ENCODE data around the gene SIRPB2.

The SIRPB2 gene

DNA sequence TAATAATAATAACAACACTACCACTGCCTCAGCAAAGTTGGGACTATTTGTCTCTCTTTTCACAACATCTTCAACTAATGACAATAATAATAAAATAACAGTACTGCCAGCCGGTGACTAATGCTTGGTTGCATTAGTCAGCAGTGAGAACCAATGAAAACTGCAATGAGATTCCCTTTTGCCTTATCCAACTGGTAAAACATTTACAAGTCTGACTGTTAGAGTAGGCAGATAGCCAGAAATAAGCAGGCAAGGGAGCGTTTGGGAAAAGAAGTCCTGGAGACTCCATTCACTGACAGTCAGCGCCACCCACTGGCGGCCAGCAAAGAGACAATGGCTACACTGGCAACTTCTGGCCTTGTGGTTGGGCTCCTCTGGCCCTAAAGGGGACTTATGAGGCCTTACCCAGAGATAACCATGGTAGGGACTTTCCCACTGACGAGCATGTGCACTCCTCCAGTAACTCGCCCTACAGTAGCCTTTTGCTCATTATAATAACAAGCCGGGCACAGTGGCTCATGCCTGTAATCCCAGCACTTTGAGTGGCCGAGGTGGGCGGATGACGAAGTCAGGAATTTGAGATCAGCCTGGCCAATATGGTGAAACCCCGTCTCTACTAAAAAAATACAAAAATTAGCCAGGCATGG lies 21.2 kb downstream of the SIRPB2 start:
- DNase-seq, result peak; percentile 98

DNA sequence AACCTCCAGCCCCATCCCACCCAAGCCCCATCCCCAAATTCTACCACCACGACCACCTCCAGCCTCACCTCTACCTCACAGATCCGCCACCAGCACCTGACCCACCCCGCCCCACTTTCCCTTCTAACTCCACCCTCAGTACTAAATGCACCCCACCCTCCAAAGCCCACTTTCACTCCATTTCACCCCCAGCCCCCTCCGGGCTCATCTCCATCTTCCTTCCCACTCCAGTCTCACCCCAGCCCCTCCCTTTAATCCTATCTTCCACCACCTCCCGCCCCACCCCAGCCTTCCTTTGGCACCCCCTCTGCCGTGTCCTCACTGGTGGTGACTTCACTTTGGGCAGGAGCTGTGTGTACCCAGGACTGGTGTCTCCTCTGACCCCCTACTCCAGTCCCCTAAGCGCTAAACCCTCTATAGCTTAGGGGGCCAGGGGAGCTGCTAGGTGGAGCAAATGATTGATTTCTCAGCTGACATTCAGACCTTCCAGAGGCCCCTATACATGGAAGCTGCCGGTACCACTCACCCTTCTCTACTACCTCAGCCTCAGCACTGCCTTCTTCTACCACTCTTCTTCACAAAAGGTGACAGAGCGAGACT lies 21.8 kb downstream of the SIRPB2 start:
- DNase-seq, result no peak

DNA sequence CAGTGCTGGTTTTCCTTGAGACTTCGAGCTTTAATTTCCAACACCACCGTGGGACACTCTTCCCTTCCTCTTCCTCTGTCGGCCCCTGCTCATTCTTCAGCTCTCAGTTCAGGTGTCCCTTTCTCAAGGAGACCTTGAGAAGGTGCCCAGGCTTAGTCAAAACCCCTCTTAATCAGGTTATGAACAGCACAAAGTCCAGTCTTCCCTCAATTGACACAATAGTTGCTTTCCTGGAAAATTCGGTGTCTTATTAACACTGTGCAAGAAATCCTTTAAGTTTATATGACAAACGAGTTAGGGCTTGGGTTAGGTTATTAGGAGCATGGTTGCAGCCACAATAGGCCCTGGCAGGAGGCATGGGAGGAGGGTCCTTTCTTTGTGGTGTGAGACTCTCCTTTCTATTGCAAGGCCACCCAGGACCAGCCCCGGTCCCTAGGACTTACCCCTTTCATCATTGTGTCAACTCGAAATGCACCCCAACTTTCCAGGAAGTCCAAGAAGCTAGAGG lies 23.0 kb downstream of the SIRPB2 start:
- no peak for DNase-seq

DNA sequence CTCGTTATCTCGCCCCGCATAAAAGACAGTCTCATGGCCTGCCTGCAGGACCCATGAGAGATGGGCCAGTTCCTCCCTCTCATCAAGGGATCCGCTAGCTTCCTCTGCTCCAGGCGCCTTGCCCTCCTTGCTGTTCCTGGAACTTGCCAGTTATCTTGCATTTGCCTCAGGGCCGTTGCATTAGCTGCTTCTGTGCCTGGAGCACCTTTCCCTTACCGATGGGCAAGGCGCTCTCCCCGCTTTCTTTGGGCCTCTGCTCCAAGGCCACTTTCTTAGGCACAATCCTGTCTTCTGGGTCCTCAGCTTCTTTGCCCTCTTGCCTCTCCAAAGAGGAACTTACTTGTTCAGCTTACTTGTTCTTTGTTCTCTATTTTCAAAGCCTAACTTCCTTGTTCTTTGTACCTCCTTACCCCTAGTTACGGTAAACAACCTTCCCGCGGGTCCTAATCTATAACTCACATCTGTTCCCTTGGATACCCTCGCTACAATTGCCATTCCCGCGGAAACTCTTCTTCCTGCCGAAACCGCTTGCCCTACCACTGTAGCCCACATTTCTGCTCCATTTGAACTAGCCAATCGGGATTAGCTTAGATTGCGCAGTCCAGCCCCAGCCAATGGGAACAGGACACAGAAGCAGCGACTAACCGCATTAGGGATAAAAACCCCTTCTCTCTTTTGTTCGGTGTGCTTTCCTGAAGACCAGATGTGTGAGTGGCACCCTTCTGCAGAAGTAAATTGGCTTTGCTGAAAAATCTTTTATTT lies 23.7 kb downstream of the SIRPB2 start:
- no peak for DNase-seq

DNA sequence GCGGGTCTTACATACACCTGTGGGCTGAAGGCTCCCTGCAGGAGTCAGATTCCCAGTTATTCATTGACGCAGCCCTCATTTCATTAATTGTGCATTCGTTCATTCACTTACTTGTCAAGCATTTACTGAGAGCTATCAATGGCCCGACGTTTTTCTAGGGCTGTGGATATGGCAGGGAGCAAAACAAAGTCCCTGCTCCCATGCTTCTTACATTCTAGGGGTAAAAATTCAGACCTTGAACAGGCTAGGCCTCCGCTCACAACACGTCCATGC lies 24.2 kb downstream of the SIRPB2 start:
- no peak for DNase-seq

DNA sequence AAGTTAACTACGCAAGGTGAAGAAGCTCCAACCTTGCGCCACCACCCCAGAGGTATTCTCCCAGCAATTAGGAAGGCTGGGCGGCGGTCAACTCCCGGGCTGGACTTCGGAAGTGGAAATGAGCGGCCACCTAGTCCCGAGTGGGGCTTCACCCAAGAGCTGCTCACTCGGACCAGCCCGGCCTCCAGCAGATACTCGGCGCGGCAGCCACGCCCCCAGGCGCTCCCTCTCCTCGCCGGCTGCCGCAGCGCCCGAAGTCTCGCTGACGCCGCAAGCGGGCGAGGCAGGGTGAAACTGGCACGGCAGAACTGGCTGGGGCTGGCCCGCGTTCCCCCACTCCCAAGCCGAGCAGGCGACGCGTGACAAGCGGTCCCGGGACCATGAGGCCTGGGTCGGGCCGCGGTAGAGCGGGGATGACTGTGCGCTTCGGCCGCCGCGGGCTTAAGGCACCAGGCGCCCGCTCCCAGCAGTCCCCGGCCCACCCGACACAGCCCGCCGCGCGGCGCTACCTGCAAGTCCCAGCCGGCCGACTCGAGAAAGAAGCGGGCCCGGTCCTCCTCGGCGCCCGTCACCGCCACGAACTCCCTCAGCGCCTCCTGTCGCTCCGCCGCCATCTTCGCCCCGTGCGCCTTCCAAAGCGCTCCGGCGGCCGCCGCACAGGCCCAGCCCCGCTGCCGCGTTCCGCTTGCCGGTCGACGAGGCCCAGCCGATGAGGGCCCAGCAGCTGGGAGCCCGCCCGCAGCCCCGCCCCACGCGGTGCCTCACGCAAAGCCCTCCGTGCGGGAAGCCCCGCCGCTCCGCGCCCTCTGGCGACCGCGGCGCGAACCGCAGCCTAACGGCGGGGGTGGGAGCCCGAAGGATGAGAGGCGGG lies 24.8 kb downstream of the SIRPB2 start, which contains the start of gene NSFL1C:
Gene NSFL1C (minus strand): TSS at position 639 of the 871 bp plus-strand sequence. CDS start 25 bp downstream, at position 614.
- peak; percentile 90 for DNase-seq

DNA sequence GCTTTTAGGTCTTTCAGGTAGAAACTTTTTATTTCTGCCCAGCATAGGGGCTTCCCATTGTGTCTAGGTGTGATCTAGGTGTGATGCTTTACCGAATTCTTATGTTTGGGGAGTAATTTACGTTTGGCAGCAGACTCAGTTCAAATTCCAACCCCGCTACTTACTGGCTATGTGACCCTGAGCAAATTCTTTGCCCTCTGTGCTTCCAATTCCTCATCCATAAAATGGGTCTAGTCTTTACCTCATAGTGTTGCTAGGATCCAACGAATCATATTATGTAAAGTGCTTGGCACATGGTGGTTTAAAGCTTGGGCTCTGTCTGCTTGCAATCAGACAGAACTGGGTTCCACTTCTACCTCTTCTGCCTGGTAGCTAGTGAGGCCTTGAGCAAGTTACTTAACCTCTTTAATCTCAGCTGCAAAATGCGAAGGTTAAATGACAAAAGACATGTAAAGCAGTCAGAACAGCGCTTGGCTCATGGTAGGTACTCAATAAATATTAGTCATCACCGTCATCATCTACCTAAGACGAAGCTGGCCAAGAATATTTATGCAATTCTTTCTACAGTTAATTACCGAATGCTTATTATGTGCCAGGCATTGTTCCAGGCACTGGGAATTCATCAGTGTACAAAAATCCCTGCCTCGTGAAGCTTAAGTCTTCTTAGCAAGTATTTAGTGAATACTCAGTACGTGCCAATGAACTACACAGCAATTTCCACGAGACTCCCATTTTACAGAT lies 25.6 kb downstream of the SIRPB2 start:
- DNase-seq, result no peak

DNA sequence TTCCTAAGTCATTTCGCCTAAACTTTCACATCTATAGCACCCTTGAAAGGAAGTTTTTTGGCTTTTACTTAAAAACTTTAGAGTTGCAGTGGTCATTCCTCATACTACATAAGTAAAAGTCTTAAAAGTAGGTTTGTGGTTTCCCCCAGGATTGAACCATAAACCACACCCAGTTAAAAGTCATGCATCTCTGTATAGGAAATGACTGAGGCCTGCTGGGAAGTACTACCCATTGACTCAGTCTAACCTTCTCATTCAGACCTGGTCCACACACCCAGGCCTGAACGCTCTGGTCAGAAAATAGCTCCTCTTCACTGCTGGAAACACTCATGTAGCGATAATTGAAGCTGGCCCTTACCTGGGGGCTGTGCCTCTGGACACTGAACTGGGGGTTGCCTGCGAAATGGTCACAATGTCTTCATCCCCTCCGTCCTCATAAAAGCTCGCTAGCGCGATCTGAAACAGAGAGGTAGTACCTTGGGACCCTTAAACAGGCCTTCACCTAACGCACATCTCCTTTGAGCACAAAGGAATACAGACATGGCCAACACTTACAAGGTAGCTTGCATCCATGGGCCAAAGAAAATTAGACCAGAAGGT lies 27.1 kb downstream of the SIRPB2 start:
- no peak for DNase-seq

DNA sequence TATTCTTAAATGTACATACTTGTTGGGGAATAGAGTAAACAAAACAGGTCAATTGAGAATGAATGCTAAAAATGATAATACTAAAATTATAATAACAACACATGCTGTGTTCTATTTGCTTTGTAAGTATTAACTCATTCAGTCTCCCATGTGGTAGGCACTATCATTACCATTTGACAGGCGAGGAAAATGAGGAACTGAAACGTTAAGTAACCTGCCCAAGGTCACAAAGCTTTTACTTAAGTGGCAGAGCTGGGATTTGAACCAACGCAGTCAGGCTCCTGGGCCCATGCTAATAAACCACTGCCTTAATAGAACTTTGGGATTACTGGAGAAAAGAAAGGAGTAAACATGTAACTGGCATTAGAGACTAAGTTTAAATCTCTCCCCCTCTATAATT lies 28.4 kb downstream of the SIRPB2 start:
- no peak for DNase-seq

DNA sequence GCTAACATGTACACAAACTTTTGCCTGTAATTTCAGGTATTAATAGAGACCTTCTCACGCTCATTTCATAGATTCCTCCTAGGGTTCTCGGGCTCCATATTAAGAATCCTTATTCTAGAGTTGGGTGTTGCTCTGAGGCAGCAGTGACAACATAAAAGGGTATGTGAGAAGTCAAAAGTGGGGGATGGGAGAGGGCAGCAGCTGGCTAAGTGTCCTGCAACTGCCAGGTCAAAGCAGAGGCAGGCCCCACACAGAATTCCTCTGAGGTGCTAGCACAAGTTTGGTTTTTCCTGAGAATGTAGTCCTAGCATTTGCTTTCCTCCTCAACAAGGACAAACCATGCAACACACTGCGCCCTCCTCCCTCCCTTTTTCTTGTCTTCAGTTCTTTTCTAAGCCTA lies 29.2 kb downstream of the SIRPB2 start:
- no peak for DNase-seq

DNA sequence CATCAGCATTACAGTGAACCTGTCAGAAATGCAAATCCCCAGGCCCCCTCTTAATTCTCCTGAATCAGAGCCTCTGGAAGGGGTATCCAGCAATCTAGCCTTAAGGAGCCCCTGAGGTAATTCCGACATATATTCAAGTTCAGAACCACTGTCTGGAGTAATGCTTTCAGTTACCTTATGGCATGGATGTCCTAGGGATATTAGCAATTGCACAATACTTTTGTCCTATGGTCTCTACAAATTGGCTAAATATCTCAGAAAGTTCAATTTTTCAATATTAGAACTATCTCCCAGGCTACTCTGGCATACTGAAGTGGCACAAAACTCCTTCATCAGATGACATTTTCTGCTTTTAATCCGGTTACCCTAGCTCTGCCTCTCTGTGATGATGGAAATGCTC lies 30.9 kb downstream of the SIRPB2 start:
- DNase-seq, result no peak

DNA sequence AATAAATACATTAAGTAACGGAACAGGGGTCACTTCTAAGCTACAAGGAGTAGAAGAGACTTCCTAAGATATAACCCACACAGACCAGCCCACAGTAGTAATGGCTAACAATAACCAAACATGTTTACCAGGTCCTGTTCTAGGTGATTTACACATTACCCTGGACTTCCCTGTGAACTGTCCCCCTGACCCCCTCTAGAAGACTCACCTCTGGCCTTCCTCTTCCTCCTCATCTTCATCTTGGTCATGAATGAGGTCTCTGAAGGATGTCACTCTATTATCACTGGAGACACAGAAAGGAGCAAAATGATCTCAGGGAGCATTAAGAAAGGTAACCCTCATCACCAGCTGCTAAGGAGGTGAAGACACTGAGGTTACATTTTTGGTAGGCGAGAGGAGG lies 33.2 kb downstream of the SIRPB2 start:
- DNase-seq, result no peak

DNA sequence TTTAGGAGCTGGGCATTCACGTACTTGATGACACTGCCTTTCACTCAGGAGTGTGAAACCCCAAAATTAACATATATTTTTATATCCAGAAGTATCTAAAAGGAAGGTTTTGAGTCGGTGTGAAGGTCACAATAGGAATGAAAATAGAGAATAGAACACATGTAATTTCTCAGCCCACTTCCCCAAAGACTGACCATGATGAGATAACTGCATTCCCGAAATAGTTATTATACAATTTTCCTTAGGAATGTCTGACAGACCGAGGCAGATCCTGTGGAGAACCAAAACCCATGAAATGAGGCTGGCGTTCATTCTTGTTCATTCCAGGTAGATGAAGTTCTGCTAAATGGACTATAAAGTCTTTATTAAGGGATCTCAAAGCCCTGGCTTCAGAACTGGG lies 34.9 kb downstream of the SIRPB2 start:
- peak; percentile 41 for DNase-seq

DNA sequence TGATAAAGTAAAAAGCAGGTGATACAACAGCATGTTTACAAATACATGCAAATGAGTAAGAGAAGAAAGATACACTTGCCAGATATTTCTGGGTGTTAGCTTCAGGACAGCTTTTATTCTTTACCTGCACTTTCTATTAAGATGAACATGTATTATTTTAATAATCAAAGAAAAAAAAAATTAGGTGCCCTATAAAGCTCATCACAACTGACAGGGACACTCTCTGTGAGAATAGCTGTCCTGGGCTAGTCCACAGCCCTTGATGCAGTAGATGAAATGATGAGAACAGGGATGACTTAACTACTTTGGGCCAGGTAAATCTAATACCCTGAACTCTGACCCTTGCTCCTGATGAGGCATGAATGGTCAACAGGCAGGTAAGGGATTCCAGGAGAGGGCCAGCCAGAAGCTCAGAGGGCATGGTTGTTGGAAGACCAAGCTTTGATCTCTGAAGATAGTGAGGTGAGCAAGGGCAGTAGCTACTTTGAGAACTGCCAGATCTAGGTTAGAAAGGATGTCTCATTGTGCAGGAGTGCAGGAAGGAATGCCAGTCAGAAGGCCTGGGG lies 40.2 kb downstream of the SIRPB2 start:
- no peak for DNase-seq

DNA sequence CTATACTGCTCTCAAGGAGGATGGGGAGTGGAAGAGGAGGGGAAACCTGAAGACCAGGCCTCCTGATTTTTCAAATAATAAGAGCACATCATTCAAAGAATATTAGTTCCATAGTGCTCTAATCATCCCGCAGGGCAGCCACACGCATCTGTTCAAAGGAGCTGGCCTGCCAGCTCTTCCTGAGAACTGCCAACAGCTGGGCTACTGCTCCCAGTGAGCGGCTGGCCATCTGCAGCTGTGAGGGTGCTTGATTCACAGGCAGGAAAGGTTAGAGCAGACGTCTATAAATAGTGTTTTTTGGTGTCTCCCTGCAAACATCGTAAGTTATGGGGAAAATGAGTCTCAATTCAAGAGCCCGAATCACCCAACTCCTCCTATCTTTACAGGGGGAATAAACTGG lies 41.9 kb downstream of the SIRPB2 start:
- DNase-seq, result no peak

DNA sequence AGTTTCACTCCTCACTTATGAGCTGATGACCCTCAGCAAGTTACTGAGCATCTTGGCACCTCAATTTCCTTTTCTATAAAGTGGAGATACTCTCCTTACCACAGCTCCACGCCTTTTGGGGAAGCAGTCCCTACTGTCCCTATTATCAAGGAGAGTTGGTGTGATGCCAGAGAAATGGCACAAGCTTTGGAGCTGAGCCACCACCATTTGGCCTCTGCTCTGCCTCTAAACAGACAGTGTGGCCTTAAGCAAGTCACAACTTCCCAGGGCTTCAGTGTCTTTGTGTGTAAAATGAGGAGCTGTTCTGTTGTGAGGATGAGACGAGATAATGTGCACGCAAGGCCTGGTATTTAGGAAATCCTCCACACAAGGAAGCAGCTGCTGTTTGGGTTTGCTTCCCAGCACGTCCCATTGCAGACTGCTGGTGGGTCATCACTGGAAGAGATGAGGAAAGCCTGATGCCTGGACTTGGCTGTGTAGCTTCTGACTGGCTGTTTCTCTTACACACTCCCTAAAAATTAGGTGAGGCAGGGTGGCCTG lies 43.1 kb downstream of the SIRPB2 start:
- DNase-seq, result no peak

DNA sequence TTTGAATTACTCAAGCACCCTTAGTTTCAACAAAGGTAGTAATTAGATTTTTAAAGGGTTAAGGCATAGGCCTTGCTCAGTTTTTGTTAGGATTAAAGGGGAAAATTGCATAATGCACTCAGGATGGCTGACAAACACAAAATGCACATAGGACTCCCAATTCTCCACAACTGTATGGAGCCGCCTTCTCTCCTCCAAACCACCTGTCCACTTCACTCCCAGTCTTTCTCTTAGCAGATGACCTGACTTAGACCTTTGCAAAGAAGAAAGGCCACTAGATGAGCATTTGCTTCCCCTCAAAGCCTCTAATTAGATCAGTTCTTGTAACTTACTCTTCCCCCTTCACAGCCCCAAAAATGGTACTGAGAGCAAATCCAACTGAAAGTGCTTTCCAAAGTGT lies 44.7 kb downstream of the SIRPB2 start:
- DNase-seq, result no peak

DNA sequence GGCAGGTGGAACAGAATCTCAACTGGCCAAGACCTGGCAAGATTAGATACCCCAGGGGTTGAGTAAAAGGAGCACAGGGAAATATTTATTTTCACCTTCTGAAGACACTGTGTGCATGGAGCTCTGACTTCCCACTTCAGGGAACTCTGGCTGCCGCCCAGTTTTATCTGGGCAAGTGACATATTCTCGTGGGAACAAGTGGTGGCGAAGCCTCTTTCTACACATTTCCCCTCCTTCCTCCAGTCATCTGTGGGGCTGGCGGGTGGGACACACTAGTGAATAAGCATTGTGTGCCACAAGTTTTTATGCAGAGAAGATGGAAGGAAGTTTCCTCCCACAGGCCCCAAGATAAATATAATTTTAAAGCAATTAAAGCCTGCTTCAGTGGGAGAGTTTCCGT lies 48.1 kb downstream of the SIRPB2 start:
- DNase-seq, result no peak

DNA sequence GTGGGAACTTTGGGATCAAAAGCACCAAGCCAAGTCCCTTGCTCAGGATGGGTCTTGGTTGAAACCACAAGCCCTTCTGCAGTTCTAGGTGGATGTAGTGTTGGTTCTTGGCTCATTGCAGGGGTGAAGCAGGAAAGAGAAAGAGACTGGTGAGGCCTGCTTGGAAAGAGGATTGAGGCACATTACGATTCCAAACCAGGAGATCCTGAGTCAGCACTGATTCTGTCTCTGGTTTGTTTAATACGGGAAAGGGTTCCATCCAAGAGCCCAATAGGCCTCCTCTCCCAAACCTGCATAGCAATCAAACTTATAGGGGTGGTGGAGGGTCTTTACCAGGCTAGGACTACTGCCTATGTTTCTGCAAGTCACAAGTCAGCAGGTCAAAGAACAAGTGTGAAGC lies 48.9 kb downstream of the SIRPB2 start:
- no peak for DNase-seq

DNA sequence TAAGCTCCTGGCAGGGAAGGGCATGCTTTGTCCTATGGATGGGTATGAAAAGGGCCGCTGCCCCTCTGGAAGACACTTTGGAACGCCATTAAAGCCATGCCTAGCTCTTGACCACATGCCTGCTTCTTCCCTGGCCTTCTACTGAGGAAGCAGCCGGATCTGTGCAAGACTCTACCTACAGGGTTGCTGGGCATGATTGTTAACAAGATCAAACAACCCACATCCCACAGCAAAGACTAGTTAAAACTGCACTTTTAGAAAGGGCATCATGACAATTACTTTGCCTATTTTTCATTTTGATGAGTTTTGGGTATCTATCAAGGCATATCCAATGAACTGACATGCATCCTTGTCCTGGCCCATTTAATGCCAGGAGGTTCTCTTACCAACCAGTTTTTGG lies 50.1 kb downstream of the SIRPB2 start:
- DNase-seq, result no peak

DNA sequence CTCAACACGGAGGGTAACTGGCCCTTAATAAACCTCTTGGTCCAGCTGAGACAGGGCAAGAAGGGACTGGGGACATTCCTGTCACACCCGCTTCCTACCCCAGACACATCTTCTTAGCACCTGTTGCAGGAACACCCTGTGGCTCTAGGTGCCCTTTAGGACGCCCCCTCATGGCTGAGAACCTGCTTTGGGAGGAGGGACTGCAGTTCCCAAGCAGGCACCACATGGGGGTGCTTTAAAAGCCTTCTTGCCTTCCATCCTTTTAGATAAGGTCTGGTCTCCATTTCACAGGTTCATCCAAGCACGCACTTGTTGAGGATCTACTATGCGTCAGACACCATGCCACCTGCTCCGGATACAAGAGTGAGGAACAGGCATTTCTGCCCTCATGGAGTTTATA lies 51.2 kb downstream of the SIRPB2 start:
- DNase-seq, result no peak

DNA sequence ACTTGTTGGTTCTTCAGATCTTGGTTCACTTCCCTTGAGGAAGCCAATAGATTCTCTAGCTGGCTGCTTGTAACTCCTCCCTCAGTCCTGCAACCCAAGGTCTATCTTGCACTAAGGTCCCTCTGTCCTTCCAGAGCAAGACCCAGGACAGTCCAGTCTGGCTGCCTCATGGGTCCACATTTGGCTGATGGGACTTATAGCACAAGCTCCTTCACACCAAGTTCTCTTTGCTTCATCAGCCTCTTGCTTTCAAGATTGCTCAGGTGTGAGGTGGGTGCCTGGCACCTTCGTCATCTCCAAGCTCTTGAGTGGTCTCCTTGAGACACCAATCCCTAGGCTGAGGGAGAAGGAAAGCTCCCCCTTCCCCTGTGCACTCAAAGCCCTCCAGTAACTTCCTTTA lies 52.9 kb downstream of the SIRPB2 start:
- no peak for DNase-seq
